Measurements from ENCODE around the gene DMD.

The DMD gene

DNA sequence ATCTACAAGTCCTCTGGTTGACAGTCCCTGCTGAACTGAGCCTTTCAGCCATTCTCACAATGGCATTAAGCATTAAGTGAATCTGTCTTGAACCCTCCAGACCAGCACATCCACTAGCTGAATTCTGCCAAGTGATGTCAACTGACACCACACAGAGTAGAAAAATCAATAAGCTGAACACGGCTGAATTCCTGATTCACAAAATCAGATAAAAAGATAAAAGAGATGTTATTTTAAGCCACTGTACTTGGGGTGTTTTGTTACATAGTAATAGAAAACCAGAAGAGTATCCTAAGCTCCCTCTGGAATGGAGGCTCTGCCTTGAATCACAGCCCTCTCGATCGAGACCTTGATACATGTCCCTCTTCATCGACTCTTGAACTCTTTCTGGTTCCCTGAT, 336.5 kb downstream of the DMD start:
- Mint-ChIP-seq H3K27me3 (ENCODE audit: low read depth) (no peaks in the 10 kb centered on the region), H3K9me3 (no peaks in the 10 kb centered on the region), H3K27ac (no peak overlapping the region), H3K4me3 (no peak overlapping the region), H3K4me1 (peaks cover 13% of the 10 kb centered on the region), H3K36me3 (ENCODE audit: low read depth) (no peaks in the 10 kb centered on the region)
- TF ChIP-seq, protein P1, sequence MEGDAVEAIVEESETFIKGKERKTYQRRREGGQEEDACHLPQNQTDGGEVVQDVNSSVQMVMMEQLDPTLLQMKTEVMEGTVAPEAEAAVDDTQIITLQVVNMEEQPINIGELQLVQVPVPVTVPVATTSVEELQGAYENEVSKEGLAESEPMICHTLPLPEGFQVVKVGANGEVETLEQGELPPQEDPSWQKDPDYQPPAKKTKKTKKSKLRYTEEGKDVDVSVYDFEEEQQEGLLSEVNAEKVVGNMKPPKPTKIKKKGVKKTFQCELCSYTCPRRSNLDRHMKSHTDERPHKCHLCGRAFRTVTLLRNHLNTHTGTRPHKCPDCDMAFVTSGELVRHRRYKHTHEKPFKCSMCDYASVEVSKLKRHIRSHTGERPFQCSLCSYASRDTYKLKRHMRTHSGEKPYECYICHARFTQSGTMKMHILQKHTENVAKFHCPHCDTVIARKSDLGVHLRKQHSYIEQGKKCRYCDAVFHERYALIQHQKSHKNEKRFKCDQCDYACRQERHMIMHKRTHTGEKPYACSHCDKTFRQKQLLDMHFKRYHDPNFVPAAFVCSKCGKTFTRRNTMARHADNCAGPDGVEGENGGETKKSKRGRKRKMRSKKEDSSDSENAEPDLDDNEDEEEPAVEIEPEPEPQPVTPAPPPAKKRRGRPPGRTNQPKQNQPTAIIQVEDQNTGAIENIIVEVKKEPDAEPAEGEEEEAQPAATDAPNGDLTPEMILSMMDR (IDR thresholded peaks at IDR 0.05; ENCODE audit: unreplicated experiment in 3 of 3) = no peak

DNA sequence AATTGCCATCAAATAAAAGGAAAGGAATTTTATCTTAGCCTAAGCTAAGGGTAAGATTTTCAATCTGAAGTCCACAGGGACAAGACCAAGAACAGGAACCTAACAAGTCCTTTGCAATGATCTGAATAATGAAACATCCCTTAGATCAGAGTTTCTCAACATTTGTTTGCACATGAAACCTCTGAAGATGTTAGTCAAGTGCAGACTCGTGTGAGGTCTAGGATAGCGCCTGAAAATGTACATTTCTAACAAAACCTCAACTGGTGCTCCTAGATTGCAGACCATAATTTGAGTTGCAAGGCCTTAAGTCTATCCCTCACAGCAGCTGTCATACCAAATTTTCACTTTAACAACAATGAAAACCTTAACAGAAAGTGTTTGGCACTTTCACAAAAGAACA, 337.6 kb downstream of the DMD start:
- Mint-ChIP-seq H3K27me3 (ENCODE audit: low read depth) (no peaks in the 10 kb centered on the region), H3K27ac (no peak overlapping the region), H3K4me1 (peaks cover 13% of the 10 kb centered on the region), H3K36me3 (ENCODE audit: low read depth) (no peaks in the 10 kb centered on the region), H3K4me3 (no peak overlapping the region), H3K9me3 (no peaks in the 10 kb centered on the region)
- TF ChIP-seq, protein P1 (IDR thresholded peaks at IDR 0.05; ENCODE audit: unreplicated experiment in 3 of 3) = no peak

DNA sequence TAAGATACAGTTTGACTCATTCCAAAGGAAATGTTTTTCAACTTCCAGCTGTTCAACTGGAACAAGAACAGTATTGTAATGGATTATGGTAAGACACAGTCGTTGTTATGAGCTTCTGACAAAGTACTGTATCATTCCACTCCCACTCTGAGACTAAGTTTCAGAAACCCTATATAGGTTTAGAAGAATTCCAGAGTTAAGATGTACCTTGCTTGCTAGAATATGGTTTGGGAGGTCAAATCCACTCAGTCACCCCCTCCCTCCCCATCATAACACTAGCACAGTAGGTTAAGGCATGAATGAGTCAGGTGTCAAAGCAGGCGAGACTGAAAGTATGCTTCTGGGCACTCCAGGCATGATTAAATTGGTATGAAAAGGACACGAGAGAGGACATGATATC, 339.7 kb downstream of the DMD start:
- no peaks in the 10 kb centered on the region for H3K36me3 Mint-ChIP-seq (ENCODE audit: low read depth)
- TF ChIP-seq, protein P1 (IDR thresholded peaks at IDR 0.05; ENCODE audit: unreplicated experiment in 3 of 3) = no peak
- H3K4me1 Mint-ChIP-seq = peaks cover 13% of the 10 kb centered on the region
- no peak overlapping the region for H3K27ac Mint-ChIP-seq
- H3K9me3 Mint-ChIP-seq = no peaks in the 10 kb centered on the region
- no peaks in the 10 kb centered on the region for H3K27me3 Mint-ChIP-seq (ENCODE audit: low read depth)
- H3K4me3 Mint-ChIP-seq = no peak overlapping the region

DNA sequence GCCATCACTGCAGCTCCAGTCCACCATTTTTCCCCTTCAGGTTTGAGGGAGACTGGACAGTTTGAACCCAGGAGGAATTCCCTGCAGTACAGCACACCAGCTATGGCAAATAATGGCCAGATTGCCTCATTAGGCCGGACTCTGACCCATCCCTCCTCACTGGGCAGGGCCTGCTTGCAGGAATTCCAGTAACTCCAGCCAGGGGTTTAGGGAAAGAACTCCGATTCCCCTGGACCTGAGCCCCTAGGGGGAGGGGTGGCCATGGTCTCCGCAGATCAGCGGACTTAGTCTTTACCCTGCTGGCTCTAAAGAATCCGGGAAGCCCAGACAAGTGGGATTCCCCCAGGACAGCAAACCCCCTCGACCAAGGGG, 342.8 kb downstream of the DMD start:
- Mint-ChIP-seq H3K9me3 (no peaks in the 10 kb centered on the region), H3K36me3 (ENCODE audit: low read depth) (no peaks in the 10 kb centered on the region), H3K27me3 (ENCODE audit: low read depth) (no peaks in the 10 kb centered on the region), H3K4me3 (no peak overlapping the region), H3K27ac (no peak overlapping the region), H3K4me1 (peaks cover 8% of the 10 kb centered on the region)
- TF ChIP-seq, protein P1 (IDR thresholded peaks at IDR 0.05; ENCODE audit: unreplicated experiment in 3 of 3) = no peak

DNA sequence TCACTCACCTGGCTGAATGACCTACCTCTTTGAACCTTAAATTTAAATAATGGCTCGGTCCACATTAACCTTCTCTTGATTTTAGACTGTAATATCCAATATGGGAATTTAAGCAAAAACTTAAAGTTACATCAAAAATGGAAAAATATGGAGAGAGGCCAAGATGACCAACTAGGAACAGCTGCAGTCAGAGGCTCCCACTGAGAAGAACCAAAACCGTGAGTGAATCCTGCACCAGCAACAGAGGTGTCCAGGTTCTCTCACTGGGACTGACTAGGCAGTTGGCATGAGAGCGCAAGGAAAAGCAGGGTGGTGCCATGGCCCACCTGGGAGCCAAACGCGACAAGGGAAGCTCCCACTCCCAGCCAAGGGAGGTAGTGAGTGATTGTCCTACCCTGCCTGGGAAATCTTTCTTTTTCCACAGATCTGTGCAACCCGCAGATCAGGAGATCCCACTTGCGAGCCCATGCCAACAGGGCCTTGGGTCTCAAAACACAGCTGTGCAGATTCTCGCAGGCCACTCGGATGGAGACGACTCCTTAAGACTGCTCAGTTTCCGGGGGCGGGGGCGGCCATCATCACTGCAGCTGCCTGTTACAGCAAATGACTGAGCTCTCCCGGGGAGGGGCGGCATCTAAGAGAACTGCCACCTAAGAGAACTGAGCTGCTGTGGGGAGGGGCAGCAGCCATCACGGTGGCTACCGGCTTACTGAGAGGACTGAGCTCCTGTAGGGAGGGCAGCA, 343.4 kb downstream of the DMD start:
- Mint-ChIP-seq H3K4me3 (no peak overlapping the region), H3K27me3 (ENCODE audit: low read depth) (no peaks in the 10 kb centered on the region), H3K9me3 (no peaks in the 10 kb centered on the region), H3K36me3 (ENCODE audit: low read depth) (no peaks in the 10 kb centered on the region), H3K4me1 (peaks cover 8% of the 10 kb centered on the region), H3K27ac (no peak overlapping the region)
- TF ChIP-seq, protein P1 (IDR thresholded peaks at IDR 0.05; ENCODE audit: unreplicated experiment in 3 of 3) = no peak

DNA sequence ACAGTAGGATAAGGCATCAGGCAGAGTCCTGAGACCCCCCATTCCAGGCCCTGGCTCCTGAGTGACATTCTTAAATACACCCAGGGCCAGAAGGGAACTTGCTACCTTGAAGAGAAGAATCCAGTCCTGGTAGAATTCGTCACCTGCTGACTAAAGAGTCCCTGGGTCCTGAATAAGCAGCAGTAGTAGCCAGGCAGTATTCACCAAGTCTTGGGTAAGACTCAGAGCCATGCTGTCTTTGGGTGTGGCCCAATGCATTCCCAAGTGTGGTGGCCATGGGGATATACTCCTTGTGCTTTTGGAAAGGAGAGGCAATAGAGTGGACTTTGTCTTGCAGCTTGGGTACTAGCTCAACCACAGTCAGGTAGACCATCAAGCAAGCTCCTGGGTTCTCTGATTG, 359.1 kb downstream of the DMD start:
- no peak overlapping the region for H3K4me3 Mint-ChIP-seq
- TF ChIP-seq, protein P1 (IDR thresholded peaks at IDR 0.05; ENCODE audit: unreplicated experiment in 3 of 3) = no peak
- no peaks in the 10 kb centered on the region for H3K4me1 Mint-ChIP-seq
- H3K9me3 Mint-ChIP-seq = peaks cover 7% of the 10 kb centered on the region
- no peaks in the 10 kb centered on the region for H3K36me3 Mint-ChIP-seq (ENCODE audit: low read depth)
- H3K27ac Mint-ChIP-seq = no peak overlapping the region
- H3K27me3 Mint-ChIP-seq (ENCODE audit: low read depth) = no peaks in the 10 kb centered on the region
